SK-N-SH treated with all-trans-retinoic acid at 6 μM for 48 hours (cell line): ENCODE results near the gene CA7.

Experiments used
- ATAC-seq: fragments of 200-7000 bp; cut with Tn5 transposase; 3 replicates; pipeline ENCODE4 v1.9.1; 2020; ENCODE audit warnings: mild to moderate bottlenecking, moderate library complexity
- ARNTL ChIP-seq: fragments of 450-650 bp; formaldehyde crosslinking; IDR thresholded peaks from 2 replicates; pipeline ENCODE4 v1.5.0; 2020; ENCODE audit warnings: low read depth, mild to moderate bottlenecking, moderate library complexity, borderline replicate concordance
- BACH2 ChIP-seq: fragments of 250-450 bp; sonication (Bioruptor Pico); IDR thresholded peaks from 2 replicates; pipeline ENCODE4 v1.9.0; 2021; ENCODE audit warnings: mild to moderate bottlenecking, borderline replicate concordance
- CREB5 ChIP-seq: fragments of 250-450 bp; sonication (Bioruptor Pico); IDR thresholded peaks from 2 replicates; pipeline ENCODE4 v1.5.1; 2020; ENCODE audit warnings: low read depth, mild to moderate bottlenecking, moderate library complexity
- CSRNP3 ChIP-seq: fragments of 250-450 bp; sonication (Bioruptor Pico); IDR thresholded peaks from 2 replicates; pipeline ENCODE4 v1.5.1; 2021; ENCODE audit warnings: mild to moderate bottlenecking, moderate library complexity
- ESRRG ChIP-seq: fragments of 250-450 bp; sonication (Bioruptor Pico); IDR thresholded peaks from 2 replicates; pipeline ENCODE4 v1.6.1; 2021; ENCODE audit warnings: mild to moderate bottlenecking
- GLIS3 ChIP-seq: fragments of 250-450 bp; sonication (Bioruptor Pico); IDR thresholded peaks from 2 replicates; pipeline ENCODE4 v1.5.0; 2020; ENCODE audit warnings: mild to moderate bottlenecking, moderate library complexity
- ISL1 ChIP-seq: fragments of 250-450 bp; sonication (Bioruptor Pico); IDR thresholded peaks from 2 replicates; pipeline ENCODE4 v2.1.2; 2022; ENCODE audit warnings: mild to moderate bottlenecking, moderate library complexity
- OSR1 ChIP-seq: fragments of 250-450 bp; sonication (Bioruptor Pico); IDR thresholded peaks from 2 replicates; pipeline ENCODE4 v1.8.0; 2022; ENCODE audit warnings: moderate library complexity, mild to moderate bottlenecking, inconsistent platforms
- PATZ1 ChIP-seq: fragments of 250-450 bp; sonication (Bioruptor Pico); IDR thresholded peaks from 2 replicates; pipeline ENCODE4 v1.8.0; 2020; ENCODE audit warnings: mild to moderate bottlenecking, moderate library complexity, borderline replicate concordance
- POU6F1 ChIP-seq: fragments of 250-450 bp; sonication (Bioruptor Pico); IDR thresholded peaks from 2 replicates; pipeline ENCODE4 v1.8.0; 2021; ENCODE audit warnings: low read depth, mild to moderate bottlenecking, moderate library complexity, borderline replicate concordance
- PPARA ChIP-seq: fragments of 250-450 bp; sonication (Bioruptor Pico); IDR thresholded peaks from 2 replicates; pipeline ENCODE4 v1.5.0; 2020; ENCODE audit warnings: mild to moderate bottlenecking, borderline replicate concordance
- RARB ChIP-seq: fragments of 250-450 bp; sonication (Bioruptor Pico); IDR thresholded peaks from 2 replicates; pipeline ENCODE4 v1.8.0; 2021; ENCODE audit warnings: mild to moderate bottlenecking, moderate library complexity
- SNAI2 ChIP-seq: fragments of 250-450 bp; sonication (Bioruptor Pico); IDR thresholded peaks from 2 replicates; pipeline ENCODE4 v1.5.0; 2020; ENCODE audit warnings: mild to moderate bottlenecking, moderate library complexity
- TCF4 ChIP-seq: fragments of 250-450 bp; sonication (Bioruptor Pico); IDR thresholded peaks from 2 replicates; pipeline ENCODE4 v1.8.0; 2021; ENCODE audit warnings: mild to moderate bottlenecking, moderate library complexity, borderline replicate concordance
- TSHZ2 ChIP-seq: fragments of 250-450 bp; sonication (Bioruptor Pico); IDR thresholded peaks from 2 replicates; pipeline ENCODE4 v1.5.0; 2020; ENCODE audit warnings: mild to moderate bottlenecking, moderate library complexity
- ZFP3 ChIP-seq: fragments of 250-450 bp; sonication (Bioruptor Pico); IDR thresholded peaks from 2 replicates; pipeline ENCODE4 v1.5.0; 2020; ENCODE audit warnings: mild to moderate bottlenecking, moderate library complexity
- ZNF565 ChIP-seq: fragments of 450-650 bp; formaldehyde crosslinking; conservative IDR thresholded peaks from 2 replicates; pipeline ENCODE4 v1.5.0; 2020; ENCODE audit warnings: low read depth, mild to moderate bottlenecking, moderate library complexity
- ZNF8 ChIP-seq: fragments of 450-650 bp; formaldehyde crosslinking; IDR thresholded peaks from 2 replicates; pipeline ENCODE4 v1.5.0; 2020; ENCODE audit warnings: mild to moderate bottlenecking, moderate library complexity

CA7 gene

GRCh38 chr16:66856801-66857200 lies 12.6 kb downstream of the CA7 start:
- TF ChIP-seq RARB (no peak), ZNF8 (CRISPR knock-in tag) (no peak)
- ATAC-seq = no peak

- TF ChIP-seq SNAI2 (CRISPR knock-in tag) (no peak), ISL1 (no peak), PPARA (CRISPR knock-in tag) (no peak), PATZ1 (no peak), TCF4 (CRISPR knock-in tag) (no peak), ZNF565 (no peak), BACH2 (CRISPR knock-in tag) (no peak), ZNF8 (CRISPR knock-in tag) (no peak), RARB (no peak)
Observed at GRCh38 chr16:66857437-66857836, 13.2 kb downstream of the CA7 start.

GRCh38 chr16:66858740-66859396 lies 14.7 kb downstream of the CA7 start:
- ATAC-seq = peak; percentile 84
- no peak for TF ChIP-seq ARNTL (CRISPR knock-in tag)
- no peak for TF ChIP-seq ZNF565
- TF ChIP-seq BACH2 (CRISPR knock-in tag) = no peak
- TF ChIP-seq PPARA (CRISPR knock-in tag) = no peak
- no peak for TF ChIP-seq OSR1 (CRISPR knock-in tag)
- no peak for TF ChIP-seq ESRRG (CRISPR knock-in tag)
- TF ChIP-seq ISL1 = no peak

More at GRCh38 chr16:66857437-66857836, 13.2 kb downstream of the CA7 start:
- no peak for ATAC-seq

GRCh38 chr16:66859397-66860068 lies 15.3 kb downstream of the CA7 start:
- TF ChIP-seq CSRNP3 (no peak), CREB5 (CRISPR knock-in tag) (no peak), BACH2 (CRISPR knock-in tag) (no peak), RARB (no peak), ZNF8 (CRISPR knock-in tag) (no peak), POU6F1 (no peak), TSHZ2 (no peak), ZFP3 (CRISPR knock-in tag) (no peak), GLIS3 (CRISPR knock-in tag) (no peak)
- TF ChIP-seq, all 23 proteins: peak for 0
- peak; percentile 34 for ATAC-seq
